ENCODE results near the gene HIVEP1.
A peak's percentile ranks its signal among the peaks of the same experiment; 100 is the strongest.

Gene HIVEP1

DNA sequence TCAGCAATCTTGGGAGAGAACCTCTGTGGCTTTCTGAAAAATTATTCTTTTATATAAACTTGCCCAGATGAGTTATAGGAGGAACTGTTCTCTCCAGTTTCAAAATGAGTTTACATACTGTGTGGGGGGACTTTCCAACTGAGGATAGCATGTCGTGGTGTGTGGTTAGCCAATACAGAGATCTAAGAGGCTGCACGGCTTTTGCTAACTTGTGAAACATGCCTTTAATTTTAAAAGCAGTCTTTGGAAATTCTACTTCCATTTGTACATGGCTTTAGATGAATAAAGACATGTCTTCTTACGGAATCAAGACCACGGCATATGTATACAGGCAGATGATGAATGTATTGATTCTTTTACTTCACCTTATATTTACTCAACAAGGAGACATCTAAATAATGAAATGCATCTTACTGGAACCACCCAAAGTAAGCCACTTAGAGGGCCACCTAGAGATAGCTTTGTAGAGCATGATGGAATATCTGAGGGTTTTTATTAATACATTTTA is 39.8 kb downstream of the HIVEP1 start:
- DNase-seq: peak; percentile 91

DNA sequence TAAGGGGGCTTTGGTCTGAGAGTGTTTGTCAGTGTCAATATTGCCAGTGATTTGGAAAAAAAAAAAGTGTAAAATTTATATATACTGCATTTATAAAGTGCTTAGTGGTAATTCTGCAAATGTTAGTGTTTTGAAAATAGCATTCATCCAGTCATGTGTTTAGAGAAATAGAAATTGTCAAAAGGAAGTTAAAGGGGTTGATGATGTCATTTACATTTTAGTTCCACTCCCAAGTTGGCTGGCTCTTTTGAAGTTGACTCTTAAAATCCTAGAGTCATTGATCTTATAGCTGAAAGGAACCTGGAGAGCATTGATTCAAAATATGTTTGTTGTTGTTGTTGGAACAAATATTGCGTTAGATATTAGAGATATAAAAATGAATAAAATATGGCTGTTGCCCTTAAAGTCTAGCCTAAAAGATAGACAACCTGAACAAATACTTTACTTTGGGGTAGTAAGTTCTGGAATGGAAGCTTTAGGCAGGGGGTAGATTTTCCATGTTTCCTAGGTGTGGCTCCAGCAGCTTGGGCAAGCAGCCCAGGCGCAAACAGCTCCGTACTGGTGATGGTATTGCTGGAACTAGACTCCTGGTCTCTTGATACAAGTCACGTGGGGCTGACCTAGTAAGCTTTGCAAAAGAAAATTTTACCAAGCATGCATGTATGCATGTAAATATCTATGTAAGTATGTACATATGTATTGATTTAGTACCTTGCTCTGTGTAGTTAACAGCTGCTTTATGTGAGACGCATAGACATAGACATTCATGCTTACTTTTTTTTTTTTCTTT is 46.3 kb downstream of the HIVEP1 start:
- DNase-seq: no peak

GRCh38 chr6:12060780-12061609 is 48.9 kb downstream of the HIVEP1 start:
- peak; percentile 80 for DNase-seq

- DNase-seq: no peak
Observed at GRCh38 chr6:12062605-12063004, 50.5 kb downstream of the HIVEP1 start.

DNA sequence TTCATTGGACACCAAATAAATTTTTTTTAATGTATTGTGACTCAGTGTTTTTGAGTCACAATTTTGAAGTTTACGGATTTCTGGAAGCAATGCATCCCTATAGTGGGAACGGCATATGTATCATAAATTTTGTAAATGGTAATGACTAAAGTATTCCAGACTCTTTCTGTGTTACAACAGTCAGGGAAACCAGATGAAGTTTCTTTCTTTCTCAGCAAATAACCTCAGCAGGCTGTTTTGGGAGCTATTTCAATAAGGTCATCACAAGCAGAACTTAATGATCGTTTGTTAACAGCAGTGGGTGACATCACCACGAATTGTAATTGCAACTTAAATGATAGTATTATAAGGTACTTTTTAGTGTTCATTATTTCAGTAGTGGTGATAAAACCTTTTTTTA is 52.0 kb downstream of the HIVEP1 start:
- peak; percentile 67 for DNase-seq

- no peak for DNase-seq
Observed at GRCh38 chr6:12064538-12065071, 52.5 kb downstream of the HIVEP1 start.

DNA sequence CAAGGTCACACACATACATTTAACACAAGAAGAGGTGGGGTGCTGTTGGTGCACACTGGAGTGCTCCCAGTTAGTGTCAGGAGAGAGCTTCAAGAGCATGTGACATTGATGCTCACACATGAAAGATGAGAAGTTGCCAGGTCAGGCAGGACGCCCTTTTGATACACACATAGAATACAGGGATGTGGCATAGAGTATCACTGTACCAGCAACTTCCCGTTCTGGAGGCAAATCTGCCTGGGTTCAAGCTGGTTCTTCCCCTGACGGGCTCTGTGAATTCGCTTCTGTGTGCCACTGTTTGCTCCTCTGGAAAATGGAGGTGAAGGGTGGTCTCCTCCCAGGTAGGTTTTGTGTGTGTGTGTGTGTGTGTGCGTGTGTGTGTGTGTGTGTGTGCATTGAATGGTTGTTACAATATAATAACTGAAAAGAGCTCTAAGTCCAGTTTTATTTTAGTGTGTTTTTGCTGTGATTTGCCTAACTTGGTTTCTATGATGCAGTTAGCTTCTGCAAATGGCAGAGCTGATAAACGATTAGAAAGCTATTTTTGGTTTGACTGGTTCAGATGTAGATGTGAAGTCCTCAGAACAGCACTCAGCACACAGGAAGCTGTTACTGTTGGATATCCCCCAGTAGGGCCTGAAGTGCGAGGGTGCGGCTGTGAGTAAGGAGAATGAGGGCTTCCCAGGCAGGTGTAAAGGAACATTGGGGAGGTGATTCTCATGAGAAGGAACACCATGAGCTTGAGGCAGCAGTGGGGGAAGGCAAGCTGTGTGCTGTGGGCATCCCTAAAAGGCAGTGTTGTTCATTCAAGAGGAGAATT is 53.4 kb downstream of the HIVEP1 start:
- peak; percentile 51 for DNase-seq

GRCh38 chr6:12066297-12066696 is 54.2 kb downstream of the HIVEP1 start:
- DNase-seq: no peak

GRCh38 chr6:12068899-12069557 is 56.9 kb downstream of the HIVEP1 start:
- no peak for DNase-seq

DNA sequence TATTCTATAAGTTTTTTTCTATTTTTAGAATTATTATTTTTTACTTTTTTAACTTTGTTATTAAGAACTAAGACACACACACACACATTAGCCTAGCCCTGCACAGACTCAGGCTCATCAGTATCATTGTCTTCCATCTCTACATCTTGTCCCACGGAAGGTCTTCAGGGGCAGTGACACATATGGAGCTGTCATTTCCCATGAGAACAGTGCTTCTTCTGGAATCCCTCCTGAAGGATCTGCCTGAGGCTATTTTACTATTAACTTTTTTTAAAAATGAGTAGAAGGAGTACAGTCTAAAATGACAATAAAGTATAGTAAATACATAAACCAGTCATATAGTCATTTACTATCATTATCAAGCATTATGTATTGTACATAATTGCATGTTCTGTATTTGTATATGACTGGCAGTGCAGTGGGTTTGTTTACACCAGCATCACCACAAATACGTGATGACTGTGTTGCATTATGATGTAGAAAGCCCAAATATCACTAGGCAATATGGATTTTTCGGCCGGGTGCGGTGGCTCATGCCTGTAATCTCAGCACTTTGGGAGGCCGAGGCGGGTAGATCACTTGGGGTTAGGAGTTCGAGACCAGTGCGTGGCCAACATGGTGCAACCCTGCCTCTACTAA is 57.9 kb downstream of the HIVEP1 start:
- DNase-seq: no peak

GRCh38 chr6:12071064-12071615 is 59.0 kb downstream of the HIVEP1 start:
- no peak for DNase-seq

- DNase-seq: no peak
Observed at GRCh38 chr6:12075067-12075563, 63.0 kb downstream of the HIVEP1 start.

- DNase-seq: no peak
Observed at GRCh38 chr6:12077021-12077710, 65.1 kb downstream of the HIVEP1 start.

- no peak for DNase-seq
Observed at GRCh38 chr6:12078014-12078413, 65.9 kb downstream of the HIVEP1 start.

GRCh38 chr6:12081771-12082170 is 69.7 kb downstream of the HIVEP1 start:
- DNase-seq: no peak

DNA sequence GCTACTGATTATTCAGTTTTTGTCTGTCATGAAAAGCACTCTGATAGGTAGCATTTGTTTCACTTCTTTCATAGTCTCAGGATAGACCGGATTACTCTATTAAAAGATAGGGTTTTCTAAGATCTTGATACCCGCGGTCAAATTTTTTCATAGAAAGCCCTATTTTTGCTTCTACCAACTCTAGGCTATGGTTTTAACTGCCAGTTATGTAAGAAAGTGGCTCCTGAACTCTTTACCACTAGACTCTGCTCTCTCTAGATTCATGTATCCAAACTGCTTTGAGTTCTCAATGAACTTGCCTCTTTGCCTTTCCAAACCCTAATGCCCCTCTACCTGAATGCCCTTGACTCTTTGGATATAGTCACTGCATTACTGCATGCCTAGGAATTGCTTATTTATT is 70.3 kb downstream of the HIVEP1 start:
- no peak for DNase-seq

DNA sequence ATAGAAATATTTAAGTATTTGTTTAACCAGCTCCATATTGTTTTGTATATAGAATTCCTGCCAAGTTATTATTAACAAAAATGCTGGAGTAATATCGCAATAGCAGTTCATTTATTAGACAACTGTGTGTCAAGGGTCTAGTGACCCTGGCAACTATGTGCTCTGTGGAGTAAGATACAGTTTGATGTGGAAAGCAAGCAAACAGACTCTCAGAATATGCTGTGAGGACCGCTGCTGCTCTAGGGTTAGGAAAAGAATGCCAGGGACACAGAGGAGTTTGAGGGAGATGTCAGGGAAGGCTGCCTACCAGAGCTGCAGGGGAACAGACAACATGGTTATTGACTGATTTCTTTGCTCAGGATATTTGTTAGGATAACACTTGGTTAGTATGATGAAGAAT is 71.2 kb downstream of the HIVEP1 start:
- no peak for DNase-seq

GRCh38 chr6:12083763-12084162 is 71.7 kb downstream of the HIVEP1 start:
- no peak for DNase-seq

DNA sequence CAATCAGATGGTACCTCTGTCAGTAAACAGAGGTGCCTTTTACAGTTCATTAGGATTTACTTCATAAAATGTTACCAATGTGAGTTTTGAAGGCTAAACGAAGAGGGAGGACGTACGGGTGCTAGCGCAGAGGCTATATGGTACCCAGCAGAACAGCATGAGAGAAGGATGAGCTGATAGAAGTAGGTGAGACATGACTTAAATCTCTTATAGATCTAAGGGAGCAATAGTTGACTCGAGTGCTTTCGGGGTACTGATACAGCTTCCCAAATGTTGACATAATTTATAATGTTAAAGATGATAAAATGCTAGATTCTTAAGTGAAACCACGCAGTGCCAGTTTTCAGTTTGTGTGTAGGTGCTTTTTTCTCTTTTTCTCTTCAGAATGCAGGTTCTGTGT is 72.6 kb downstream of the HIVEP1 start:
- no peak for DNase-seq

GRCh38 chr6:12088531-12088930 is 76.4 kb downstream of the HIVEP1 start:
- DNase-seq: no peak

GRCh38 chr6:12090714-12091113 is 78.6 kb downstream of the HIVEP1 start:
- no peak for DNase-seq
